ENCODE results near the gene SRSF11. TPM values are rescaled to one million over a fixed set of nuclear protein-coding genes. Genes with fewer than 3 reads are reported as not detected.

SRSF11 gene
- total and polyA plus RNA-seq, 2 donors from 2014 or later, result 58.9 to 135 TPM

DNA sequence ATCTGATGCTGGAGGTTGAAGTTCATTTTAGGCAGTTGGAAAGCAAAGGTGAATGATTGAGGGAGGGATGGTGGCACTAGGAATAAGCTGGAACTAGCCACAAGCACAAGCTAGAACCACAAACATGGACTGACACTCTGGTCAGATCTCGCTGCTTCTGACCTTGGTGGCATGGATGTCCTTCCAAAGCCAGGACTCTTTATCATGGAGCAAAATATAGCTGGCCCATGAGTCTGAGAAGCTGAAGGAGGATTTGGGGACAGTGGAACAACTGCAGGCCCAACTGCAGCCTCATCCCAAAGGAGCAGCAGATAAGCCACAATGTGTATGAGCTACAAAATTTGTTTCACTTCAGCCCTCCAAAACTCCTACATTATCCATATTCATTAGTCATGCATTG, 35.5 kb downstream of the SRSF11 start:
- DNase-seq, result no peak
- FAIRE-seq, result no peak
- intact Hi-C loops (cut with DNase I), result no loop called here
- no peak overlapping the region for H3K27ac ChIP-seq (ENCODE audit: low read depth in 2 of 2, low read length in 2 of 2)
- no peaks in the 10 kb centered on the region for H3K27me3 ChIP-seq (ENCODE audit: control insufficient read depth, insufficient read depth, low read length)
- H3K36me3 ChIP-seq (ENCODE audit: control insufficient read depth in 2 of 3, insufficient read depth in 3 of 3, low read length in 3 of 3), result peaks cover 0 to 6% (median 0%) of the 10 kb centered on the region in 3 donors
- H3K9me3 ChIP-seq (ENCODE audit: control insufficient read depth in 2 of 3, insufficient read depth in 1 of 3, low read length in 3 of 3), result no peaks in the 10 kb centered on the region
- no peaks in the 10 kb centered on the region for H3K4me1 ChIP-seq (ENCODE audit: control insufficient read depth in 2 of 3, insufficient read depth in 2 of 3, low read depth in 1 of 3, low read length in 3 of 3)
- no peak overlapping the region for H3K9ac ChIP-seq (ENCODE audit: low read length in 3 of 3)
- no peak overlapping the region for H3K4me3 ChIP-seq (ENCODE audit: low read length in 3 of 3)
- TF ChIP-seq, protein P1, sequence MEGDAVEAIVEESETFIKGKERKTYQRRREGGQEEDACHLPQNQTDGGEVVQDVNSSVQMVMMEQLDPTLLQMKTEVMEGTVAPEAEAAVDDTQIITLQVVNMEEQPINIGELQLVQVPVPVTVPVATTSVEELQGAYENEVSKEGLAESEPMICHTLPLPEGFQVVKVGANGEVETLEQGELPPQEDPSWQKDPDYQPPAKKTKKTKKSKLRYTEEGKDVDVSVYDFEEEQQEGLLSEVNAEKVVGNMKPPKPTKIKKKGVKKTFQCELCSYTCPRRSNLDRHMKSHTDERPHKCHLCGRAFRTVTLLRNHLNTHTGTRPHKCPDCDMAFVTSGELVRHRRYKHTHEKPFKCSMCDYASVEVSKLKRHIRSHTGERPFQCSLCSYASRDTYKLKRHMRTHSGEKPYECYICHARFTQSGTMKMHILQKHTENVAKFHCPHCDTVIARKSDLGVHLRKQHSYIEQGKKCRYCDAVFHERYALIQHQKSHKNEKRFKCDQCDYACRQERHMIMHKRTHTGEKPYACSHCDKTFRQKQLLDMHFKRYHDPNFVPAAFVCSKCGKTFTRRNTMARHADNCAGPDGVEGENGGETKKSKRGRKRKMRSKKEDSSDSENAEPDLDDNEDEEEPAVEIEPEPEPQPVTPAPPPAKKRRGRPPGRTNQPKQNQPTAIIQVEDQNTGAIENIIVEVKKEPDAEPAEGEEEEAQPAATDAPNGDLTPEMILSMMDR (IDR thresholded peaks at IDR 0.05; ENCODE audit: borderline replicate concordance, extremely low read depth, insufficient read depth), result no peak

GRCh38 chr1:70264839-70265238, 43.7 kb downstream of the SRSF11 start:
- peaks cover 0 to 10% (median 2%) of the 10 kb centered on the region in 3 donors for H3K36me3 ChIP-seq (ENCODE audit: control insufficient read depth in 2 of 3, insufficient read depth in 3 of 3, low read length in 3 of 3)
- intact Hi-C loops (cut with DNase I), result no loop called here

DNA sequence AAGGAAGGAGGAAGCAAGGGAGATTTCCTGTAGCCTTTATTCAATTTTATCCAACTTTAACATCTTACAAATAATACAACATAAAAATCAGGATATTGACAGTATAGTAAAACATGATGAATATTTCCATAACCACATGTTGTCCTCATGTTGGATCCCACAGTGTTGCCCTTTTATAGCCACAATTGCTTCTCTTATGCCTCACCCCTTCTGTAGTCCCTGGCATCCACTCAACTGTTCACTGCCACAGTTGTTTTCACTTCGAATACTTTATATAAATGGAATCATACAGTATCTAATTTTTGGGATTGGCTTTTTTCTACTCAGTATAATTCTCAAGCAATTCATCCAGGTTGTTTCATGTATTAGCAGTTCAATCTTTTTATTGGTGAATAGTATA, 44.8 kb downstream of the SRSF11 start:
- Histone ChIP-seq H3K9me3 (ENCODE audit: control insufficient read depth in 2 of 3, insufficient read depth in 1 of 3, low read length in 3 of 3) (no peaks in the 10 kb centered on the region), H3K27me3 (ENCODE audit: control insufficient read depth, insufficient read depth, low read length) (no peaks in the 10 kb centered on the region), H3K9ac (ENCODE audit: low read length in 3 of 3) (no peak overlapping the region), H3K4me3 (ENCODE audit: low read length in 3 of 3) (no peak overlapping the region), H3K36me3 (ENCODE audit: control insufficient read depth in 2 of 3, insufficient read depth in 3 of 3, low read length in 3 of 3) (peaks cover 0 to 10% (median 2%) of the 10 kb centered on the region in 3 donors), H3K4me1 (ENCODE audit: control insufficient read depth in 2 of 3, insufficient read depth in 2 of 3, low read depth in 1 of 3, low read length in 3 of 3) (no peaks in the 10 kb centered on the region), H3K27ac (ENCODE audit: low read depth in 2 of 2, low read length in 2 of 2) (no peak overlapping the region)
- intact Hi-C loops (cut with DNase I), result no loop called here
- FAIRE-seq (no peak), DNase-seq (no peak)
- TF ChIP-seq, protein P1 (IDR thresholded peaks at IDR 0.05; ENCODE audit: borderline replicate concordance, extremely low read depth, insufficient read depth), result no peak

More at GRCh38 chr1:70264839-70265238, 43.7 kb downstream of the SRSF11 start:
- H3K27ac ChIP-seq (ENCODE audit: low read depth in 2 of 2, low read length in 2 of 2), result no peak overlapping the region
- FAIRE-seq, result no peak
- no peaks in the 10 kb centered on the region for H3K9me3 ChIP-seq (ENCODE audit: control insufficient read depth in 2 of 3, insufficient read depth in 1 of 3, low read length in 3 of 3)
- TF ChIP-seq, protein P1 (IDR thresholded peaks at IDR 0.05; ENCODE audit: borderline replicate concordance, extremely low read depth, insufficient read depth), result no peak
- H3K4me3 ChIP-seq (ENCODE audit: low read length in 3 of 3), result no peak overlapping the region
- no peaks in the 10 kb centered on the region for H3K4me1 ChIP-seq (ENCODE audit: control insufficient read depth in 2 of 3, insufficient read depth in 2 of 3, low read depth in 1 of 3, low read length in 3 of 3)
- no peak overlapping the region for H3K9ac ChIP-seq (ENCODE audit: low read length in 3 of 3)
- H3K27me3 ChIP-seq (ENCODE audit: control insufficient read depth, insufficient read depth, low read length), result no peaks in the 10 kb centered on the region
- DNase-seq, result no peak

GRCh38 chr1:70277875-70278274, 56.7 kb downstream of the SRSF11 start:
- DNase-seq (no peak), FAIRE-seq (no peak)
- intact Hi-C loops (cut with DNase I), result no loop called here
- Histone ChIP-seq H3K4me1 (ENCODE audit: control insufficient read depth in 2 of 3, insufficient read depth in 2 of 3, low read depth in 1 of 3, low read length in 3 of 3) (no peaks in the 10 kb centered on the region), H3K27ac (ENCODE audit: low read depth in 2 of 2, low read length in 2 of 2) (no peak overlapping the region), H3K27me3 (ENCODE audit: control insufficient read depth, insufficient read depth, low read length) (no peaks in the 10 kb centered on the region), H3K9me3 (ENCODE audit: control insufficient read depth in 2 of 3, insufficient read depth in 1 of 3, low read length in 3 of 3) (no peaks in the 10 kb centered on the region), H3K4me3 (ENCODE audit: low read length in 3 of 3) (no peak overlapping the region), H3K36me3 (ENCODE audit: control insufficient read depth in 2 of 3, insufficient read depth in 3 of 3, low read length in 3 of 3) (peaks cover 0 to 3% (median 0%) of the 10 kb centered on the region in 3 donors), H3K9ac (ENCODE audit: low read length in 3 of 3) (no peak overlapping the region)
- TF ChIP-seq, protein P1 (IDR thresholded peaks at IDR 0.05; ENCODE audit: borderline replicate concordance, extremely low read depth, insufficient read depth), result no peak

All from kidney (tissue), 14 donors.